HG03342 (cell line): ENCODE measurements around the gene FARS2.

Experiments used
- ATAC-seq: cut with Tn5 transposase; IDR thresholded peaks from one replicate; pipeline ENCODE4 v1.9.1; 2021; ENCODE audit warnings: mild to moderate bottlenecking, moderate library complexity; ENCODE audit not compliant: unreplicated experiment

Gene FARS2

DNA sequence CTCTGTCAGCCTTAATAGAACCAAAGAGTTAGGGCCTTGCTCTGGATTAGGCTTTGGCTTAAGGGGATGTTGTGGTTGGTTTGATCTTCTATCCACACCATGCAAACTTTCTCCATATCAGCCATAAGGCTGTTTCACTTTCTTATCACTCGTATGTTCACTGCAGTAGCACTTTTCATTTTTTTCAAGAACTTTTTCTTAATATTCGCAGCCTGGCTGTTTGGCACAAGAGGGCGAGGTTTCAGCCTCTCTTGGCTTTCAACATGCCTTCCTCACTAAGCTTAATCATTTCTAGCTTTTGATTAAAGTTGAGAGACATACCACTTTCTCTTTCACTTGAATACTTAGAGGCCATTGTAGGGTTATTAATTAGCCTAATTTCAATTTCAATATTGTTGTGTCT, 552.3 kb downstream of the FARS2 start:
- ATAC-seq: peak; percentile 68

GRCh38 chr6:5814116-5814515, 552.8 kb downstream of the FARS2 start:
- ATAC-seq: no peak

DNA sequence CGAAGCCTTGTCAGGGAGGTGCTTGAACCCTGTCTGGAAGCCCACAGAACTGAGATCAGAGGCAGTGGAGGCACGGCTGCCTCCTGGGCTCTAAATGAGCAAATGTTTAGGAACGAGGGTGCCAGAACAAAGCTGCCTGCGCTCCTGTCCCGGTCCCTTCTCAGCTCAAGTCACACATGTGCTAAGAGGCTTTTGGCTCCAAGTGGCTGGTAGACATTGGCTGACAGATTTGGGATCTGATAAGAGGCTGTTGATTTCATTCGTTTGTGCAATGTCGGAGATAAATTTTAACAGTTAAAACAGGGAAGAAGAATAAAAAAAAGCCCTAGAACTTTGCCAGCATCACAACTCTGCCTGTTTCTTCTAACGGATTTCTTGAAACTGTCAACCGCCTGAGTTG, 553.6 kb downstream of the FARS2 start:
- ATAC-seq: no peak

DNA sequence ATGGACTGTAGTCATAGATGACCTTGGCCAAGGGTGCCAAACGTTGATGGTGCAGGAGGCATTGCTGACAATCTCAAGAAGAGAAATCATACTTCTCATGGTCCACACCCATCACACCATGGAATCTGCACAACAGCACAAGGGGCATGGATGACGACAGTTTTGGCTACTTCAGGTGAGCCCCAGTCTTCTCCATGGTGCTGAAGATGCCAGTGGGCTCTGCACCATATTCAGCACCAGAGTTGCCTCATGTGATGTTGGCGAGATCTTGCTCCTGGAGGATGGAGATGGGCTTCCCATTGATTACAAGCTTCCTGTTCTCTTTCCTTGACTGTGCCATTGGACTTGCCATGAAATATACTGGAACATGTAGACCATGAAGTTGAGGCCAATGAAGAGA, 556.6 kb downstream of the FARS2 start:
- no peak for ATAC-seq

DNA sequence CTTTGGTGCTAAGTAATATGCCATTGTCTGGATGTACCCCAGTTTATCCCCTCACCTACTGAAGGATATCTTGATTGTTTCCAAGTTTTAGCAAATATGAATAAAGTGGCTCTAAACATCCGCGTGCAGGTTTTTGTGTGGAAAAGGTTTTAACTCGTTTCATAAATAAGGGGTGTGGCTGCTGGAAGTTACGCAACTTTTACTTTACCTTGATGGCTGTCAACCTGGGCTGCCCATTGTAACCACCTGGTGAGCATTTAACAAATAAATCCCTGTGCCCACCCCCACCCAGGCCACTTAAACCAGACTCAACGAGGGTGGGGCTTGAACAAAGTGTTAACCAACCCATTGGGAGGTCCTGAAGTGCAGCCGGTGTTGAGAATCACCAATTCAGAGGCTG, 557.6 kb downstream of the FARS2 start:
- ATAC-seq: no peak
